ACHN (cell line): ENCODE data around the gene PPME1.

ENCODE experiments used
- DNase-seq: peaks from one replicate; pipeline ENCODE4 v3.0.0-alpha.2; 2015
- in situ Hi-C: cut with HindIII; loops from 2 replicates; pipeline ENCODE4 v1.10.0; 2017; ENCODE audit warnings: low sequenced_read_pairs, low pct_ligation_motif_present, low pct_unique_long_range_greater_than_20kb

PPME1 gene

DNA sequence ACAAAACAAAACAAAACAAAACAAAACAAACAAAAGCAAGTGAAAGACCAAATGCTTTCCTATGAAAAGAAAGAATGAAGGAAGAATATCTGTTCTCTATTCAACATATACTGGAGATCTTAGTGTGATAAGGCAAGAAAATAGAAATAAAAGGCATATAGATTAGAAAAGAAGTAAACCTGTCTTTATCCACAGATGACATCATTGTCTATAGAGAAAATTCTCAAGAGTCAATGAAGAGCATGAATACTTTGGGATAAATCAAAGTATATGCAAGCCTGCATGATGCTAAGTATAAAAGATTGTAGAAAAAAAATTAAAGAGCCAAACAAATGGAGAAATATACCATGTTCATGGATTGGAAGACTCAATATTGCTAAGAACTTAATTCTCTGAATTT lies 17.9 kb upstream of the PPME1 start:
- no peak for DNase-seq
- in situ Hi-C loops, result no loop called here

DNA sequence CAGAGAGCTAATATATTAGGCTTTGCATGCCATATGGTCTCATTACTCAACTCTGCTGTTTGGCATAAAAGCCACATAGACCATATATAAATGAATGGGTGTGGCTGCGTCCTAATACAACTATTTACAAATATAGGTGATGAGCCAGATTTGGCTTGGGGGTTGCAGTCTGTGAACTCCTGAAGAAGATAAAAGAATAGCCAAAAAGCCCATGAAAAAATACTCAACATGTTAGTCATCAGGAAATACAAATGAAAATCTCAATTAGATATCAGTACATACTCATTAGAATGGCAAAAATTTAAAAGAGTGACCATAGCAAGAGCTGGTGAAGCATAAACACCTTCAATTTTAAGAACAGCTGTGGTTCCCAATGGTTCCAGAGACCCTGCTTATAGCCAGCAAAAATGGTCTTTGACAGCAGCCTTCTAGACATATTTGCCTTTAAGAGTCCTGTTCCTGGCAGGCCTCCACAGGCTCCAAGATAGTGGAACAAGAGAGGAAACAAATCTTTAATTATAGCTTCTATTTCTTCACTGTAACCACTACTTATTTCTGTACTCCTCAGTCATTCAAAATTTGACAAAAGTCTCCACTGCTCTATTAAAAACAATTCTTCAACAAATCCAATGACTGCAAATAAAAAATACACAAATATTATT lies 16.3 kb upstream of the PPME1 start:
- DNase-seq, result no peak
- in situ Hi-C loops, result no loop called here

DNA sequence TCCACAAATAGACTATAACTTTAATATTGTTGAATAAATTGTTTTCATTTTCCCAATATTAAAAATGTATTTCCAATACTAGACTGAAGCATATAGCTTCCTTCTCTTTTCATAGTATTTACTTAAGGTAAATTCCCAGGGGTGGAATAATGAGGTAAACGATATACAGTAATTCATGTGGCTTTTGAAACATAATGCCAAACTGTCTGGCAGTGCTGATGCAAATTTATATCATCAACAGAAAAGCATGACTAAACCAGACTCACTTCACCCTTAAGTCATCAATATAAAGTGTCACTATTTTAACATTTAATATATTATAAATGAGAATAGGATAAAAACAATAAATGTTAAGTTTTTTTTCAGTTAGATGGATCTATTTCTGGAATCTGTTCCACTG lies 13.9 kb upstream of the PPME1 start:
- DNase-seq, result no peak
- in situ Hi-C loops, result no loop called here

DNA sequence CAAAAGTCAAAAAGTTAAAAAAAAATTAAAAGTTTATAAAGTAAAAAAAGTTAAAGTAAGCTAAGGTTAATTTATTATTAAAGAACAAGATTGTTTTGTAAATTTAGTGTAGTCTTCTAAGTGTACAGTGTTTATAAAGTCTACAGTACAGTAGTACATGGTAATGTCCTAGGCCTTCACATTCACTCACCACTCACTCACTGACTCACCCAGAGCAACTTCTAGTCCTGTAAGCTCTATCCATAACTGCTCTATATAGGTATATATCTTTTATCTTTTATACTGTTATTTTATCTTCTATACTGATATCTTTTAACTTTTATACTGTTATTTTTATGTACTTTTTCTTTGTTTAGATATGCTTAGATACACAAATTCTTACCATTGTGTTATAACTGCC lies 11.4 kb upstream of the PPME1 start:
- in situ Hi-C loops, result no loop called here
- DNase-seq, result no peak

DNA sequence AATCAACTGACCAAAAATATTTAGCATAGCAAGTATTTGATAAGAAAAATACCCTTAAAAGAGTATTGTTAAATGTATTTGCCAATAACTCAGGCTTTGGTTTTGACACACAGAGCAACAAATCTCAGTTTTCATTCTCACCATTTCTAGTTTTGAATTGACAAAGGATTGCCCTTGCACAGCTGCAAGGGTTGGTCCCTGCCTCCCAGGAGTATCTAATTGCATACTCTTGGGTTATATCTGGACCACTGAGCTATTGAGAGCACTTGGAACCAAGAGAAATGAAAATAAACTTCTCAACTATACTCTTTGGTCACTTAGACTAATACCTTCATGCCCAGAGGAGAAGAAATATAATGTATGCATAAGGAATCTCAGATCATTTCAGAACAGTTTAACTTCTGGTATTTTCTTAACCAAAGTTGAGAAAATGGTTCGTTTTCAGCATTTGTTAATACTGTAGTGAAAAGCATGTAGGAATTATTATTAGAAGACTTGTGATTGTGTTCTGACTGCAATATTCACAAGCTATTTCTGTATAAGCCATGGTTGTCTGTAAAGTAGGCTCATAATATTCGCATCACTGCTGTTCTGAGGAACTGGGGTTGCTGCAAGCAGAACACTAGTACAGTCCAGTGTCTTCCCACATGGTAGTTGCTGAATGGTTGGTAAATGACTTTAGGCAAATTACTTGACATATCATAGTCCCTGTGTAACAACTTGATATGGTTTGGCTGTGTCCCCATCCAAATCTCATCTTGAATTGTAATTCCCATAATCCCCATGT lies 8.2 kb upstream of the PPME1 start:
- no peak for DNase-seq
- in situ Hi-C loops, result no loop called here

DNA sequence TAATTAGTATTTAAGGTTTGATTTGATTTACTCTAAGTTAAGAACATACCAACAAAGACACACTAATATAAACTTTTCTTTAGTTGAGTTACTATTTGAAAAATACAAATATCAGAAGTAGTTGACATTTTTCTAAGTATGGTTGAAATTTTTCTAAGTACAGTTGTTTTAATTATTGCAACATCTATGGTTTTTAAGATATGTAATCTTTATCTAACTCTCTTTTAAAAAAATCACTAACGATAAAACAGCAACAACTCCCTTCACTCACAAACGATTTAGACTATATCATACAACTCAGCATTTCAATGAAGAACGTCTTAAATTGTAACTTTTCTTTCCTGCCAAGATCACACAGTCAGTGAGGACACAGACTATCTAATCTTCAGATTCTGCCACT lies 2.3 kb upstream of the PPME1 start:
- no peak for DNase-seq
- in situ Hi-C loops, result no loop called here

DNA sequence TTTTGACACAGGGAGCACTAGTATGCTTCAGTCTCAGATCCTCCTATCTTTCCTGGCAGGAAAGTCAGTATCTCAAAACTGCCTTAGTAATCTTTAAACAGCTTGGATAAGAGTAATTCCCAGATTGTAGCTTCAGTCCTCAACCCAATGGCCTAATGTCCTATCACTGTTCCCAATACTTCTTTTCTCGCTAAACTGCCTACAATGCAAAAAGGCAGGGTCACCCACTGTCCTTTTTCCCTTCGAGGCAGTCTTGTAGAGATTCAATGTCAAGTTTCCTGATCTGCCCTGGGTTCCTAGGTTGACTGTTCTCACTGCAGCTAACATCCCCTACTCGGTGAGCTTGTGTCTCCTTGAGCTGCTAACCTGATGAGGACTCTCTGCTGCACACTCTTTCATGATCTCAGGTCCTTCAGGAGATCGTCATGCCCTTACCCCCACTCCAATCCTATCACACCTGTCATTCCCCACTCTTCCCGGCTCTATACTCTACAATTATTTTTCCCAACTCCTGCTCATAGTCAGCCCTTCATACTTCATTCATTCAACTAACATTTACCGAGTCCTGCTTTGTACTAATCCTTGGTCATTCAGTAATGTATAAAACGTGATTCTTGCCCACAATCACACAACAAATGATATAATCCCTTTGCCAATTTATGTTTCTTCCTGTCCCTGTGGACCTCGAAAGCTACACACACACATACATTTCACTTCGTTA lies 1.2 kb upstream of the PPME1 start:
- in situ Hi-C loops, result no loop called here
- no peak for DNase-seq

DNA sequence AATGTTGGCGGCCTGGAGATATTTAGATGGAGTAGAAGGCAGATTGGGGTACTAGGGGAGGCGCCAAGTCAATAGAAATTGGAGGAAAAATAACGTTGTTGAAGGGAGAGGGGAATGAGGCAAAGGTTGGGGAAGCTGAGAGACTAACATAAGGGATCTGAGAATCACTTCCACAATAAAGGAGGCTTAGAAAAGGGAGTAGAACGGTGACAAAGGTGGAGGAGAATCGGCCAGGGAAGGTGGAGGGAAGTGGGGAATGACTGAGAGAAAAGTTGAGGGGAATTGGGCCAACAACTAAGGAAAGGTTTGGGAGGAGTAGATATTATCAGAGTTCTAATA lies 510 bp downstream of the PPME1 start:
- no peak for DNase-seq
- in situ Hi-C loops, result no loop called here

DNA sequence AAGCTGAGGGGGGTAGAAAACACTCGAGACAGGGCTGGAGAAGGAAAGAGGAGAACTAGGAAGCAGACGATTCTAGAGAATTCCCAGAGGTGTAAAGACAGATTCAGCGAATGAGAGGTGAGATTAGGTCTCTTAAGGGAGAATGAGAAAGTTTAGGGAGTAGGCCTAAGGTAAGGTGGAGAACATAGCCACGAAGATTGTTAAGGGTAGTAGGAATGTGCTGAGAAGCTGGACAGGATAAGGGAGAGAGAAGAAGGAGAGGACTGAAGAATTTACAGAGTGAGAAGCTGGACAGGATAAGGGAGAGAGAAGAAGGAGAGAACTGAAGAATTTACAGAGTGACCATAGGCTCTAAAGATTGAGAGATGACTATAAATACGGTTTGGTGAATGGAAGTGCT lies 908 bp downstream of the PPME1 start:
- in situ Hi-C loops, result no loop called here
- DNase-seq, result no peak

DNA sequence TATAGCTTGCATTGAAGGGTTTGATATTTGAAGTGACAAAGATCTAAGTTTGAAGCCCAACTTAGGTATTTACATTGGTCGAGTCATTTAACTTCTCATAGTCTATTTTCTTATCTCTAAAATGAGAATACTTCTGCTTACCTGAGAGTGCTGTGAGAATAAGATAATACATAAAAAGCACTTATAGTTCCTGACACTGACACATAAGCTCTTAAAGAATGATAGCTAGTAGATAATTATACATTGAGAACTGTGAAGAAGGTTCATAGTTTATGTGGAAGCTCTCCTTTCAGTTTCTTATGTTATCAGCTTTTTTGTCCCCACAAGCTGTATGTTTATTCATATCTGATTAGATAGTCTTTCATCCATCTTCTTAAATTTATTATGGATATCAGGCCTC lies 4.8 kb downstream of the PPME1 start:
- in situ Hi-C loops, result no loop called here

DNA sequence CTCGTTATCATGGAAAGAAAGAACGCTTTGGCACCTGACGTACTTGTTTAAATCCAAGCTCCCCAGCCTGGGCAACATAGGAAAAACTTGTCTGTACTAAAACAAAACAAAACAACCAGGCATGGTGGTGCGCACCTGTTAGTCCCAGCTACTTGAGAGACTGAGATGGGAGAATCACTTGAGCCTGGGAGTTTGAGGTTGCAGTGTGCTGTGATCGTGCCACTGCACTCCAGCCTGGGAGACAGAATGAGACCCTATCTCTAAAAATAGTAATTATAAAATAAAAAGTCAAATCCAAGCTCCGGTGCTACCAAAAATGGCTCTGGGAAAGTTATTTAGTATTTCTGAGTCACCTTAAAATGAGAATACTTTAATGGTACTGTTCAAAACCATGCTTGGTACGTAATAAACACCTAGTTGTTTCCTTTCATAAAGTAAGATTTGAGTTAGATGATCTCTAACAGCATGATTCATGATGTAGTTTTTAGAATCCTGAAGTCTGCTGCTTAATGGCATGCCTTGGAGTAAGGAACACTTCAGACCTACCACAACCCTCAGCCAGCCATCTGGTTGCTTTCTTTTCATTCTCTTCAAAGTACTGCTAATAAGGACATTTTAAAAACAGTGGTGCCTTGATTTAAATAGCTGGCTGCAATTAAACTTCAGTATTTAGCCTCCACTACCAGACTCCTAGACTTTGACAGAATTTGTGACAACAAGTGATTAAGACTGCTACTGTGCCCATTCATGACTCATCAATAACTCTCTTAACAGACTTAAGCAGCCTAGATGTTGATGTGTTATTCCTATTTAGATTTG lies 8.4 kb downstream of the PPME1 start:
- in situ Hi-C loops, result no loop called here
- DNase-seq, result no peak

More for the DNA sequence above, 4.8 kb downstream of the PPME1 start:
- DNase-seq, result no peak

DNA sequence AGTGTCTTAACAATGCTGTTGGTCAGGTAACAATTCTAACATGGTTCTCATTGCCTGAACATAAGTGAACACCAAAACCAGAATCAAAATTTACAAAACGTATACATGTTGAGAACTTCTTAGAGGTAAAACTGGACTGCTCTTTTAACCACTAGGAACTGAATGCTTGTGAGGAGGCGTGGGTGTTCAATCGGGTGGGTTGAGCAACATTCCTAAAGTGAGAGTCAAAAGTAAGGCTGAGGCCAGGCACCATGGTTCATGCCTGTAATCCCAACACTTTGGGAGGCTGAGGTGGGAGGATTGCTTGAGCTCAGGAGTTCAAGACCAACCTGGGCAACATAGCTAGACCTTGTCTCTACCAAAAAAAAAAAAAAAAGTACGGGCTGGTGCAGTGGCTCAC lies 11.5 kb downstream of the PPME1 start:
- in situ Hi-C loops, result no loop called here
- no peak for DNase-seq

DNA sequence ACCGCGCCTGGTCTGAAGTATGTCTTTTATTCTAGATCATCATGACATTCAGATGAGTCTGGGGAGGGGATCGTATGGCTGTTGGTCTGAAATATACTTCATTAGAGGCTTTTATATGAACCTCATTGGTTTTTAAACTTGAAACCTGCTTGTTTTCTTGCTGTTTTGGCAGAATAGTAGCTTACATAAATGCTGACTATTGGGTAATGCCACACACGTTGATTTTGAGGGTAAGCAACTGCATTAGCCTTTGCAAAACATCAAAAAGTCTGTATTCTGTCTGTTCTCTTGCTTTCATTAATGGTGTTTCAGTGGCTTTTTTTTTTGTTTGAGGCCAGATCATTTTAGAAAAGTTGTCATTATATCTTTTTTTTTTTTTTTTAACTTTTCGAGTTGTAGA lies 14.2 kb downstream of the PPME1 start:
- no peak for DNase-seq
- in situ Hi-C loops, result no loop called here

DNA sequence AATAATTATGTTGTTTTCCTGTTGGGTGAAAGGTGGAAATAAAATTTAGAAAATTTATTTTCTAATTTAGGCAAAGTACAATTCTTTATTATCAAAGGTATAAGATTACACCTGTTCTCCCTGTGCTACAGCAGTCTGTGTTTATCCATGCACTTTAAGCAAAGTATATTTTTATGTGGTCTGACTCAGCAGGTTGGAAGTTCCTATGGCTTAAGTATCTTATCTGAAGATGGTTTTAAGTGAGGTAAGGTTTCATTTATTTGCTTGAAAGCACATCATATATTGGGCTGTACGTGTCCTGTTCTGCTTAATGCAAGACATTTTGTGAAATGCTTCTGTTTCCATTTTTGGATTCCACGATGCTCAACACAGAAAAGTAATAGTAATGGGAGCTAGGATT lies 14.6 kb downstream of the PPME1 start:
- in situ Hi-C loops, result no loop called here

DNA sequence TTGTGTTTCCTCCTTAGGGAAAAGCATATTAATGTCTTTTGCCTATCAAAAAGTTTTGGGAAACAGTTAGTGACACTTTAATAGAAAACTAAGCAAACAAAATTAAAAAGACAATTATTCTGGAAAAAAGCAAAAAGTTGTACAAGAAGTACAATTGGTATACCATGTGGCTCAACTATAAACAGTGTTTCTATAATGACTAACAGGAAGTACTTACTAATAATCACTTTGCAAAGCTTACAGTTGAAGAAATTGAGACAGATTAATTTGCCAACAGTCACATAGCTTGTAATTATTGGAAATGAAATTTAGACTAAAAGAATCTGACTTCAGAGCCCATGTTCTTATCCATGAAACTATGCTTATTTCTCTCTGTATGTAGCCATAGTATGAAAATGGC lies 24.7 kb downstream of the PPME1 start:
- in situ Hi-C loops, result no loop called here
- no peak for DNase-seq

More for the DNA sequence above, 14.6 kb downstream of the PPME1 start:
- no peak for DNase-seq

DNA sequence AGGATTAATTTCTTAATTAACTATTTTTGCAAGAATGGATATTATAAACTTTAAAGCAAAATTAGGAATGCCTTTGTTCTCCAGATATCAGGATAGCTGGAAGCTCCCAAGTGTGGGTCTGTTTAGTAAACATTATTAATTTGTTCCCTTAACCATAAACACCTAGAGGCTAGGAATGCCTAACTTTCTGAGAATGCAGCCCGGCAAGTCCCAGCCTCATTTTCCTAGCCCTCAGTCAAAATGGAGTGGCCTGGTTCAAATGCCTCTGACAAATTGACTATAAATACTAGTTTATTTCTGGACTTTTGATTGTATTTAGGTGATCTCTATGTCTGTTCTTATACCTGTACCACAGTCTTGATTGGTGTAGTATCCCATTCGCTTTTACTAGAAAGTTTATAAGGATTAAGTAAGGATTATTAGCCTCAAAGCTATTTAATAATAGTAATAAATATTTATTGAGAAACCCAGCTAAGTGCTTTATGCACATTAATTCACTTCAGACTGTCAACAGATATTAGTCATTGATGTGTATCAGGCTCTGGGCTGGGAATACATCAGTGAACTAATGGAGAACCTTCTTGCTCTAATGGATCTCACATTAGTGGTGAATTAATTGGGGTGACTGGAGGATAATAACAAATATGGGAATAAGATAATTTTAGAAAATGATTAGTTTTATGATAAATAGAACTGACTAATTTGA lies 25.8 kb downstream of the PPME1 start:
- no peak for DNase-seq
- in situ Hi-C loops, result no loop called here

DNA sequence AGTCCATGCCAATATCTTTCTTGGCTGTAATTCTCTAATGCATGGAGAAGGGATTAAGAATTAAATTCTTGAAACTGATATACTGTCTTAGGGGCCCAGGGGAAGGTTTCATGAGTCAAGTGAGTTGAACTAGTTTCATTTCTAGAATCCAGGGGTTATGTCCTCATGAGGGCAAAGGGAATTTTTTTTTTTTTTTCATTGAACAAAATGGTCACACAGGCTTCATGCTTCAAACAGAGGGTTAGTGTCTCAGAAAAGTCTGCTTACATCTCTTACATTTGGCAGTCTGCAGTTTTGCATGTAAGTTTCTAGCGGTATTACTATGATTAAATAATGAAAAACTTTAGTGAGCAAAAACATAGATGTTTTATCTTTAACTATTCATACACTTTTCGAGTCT lies 32.9 kb downstream of the PPME1 start:
- in situ Hi-C loops, result no loop called here
- no peak for DNase-seq

DNA sequence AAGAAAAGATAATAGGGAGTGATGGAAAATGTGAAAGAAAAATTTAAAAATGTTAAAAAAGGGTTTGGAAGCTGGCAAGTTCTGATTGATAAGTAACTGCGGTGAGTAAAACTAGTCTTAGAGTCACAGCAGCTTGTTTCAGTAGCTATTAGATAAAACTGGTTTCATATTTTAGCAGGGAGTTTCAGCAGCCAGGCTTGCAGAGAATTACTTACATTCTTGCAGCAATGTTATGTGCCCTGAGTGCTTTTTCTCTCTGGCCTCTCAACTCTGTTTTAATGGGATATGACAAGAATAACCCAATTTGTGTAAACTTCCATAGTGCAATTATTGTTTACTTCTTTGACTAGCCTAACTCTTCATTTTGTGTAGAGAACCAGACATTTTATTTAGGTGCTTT lies 33.6 kb downstream of the PPME1 start:
- no peak for DNase-seq
- in situ Hi-C loops, result no loop called here

DNA sequence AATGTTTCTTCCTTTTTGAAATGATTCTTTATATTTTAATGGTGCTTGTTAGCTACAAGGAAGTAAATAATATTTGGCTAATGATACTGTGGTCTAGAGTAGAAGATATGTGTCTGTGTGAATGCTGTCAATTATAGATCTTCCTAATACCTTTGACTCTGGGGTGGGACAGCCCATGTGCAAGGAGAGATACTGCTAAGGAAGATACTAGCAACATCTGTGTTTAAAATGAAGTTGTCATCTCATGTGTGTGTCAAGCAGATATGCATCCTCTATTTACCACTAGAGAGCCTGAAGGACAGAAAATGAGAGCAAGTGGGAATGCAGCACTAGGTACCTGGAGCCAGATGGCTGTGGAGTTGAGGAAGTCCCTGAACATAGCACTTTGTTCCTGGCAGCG lies 34.1 kb downstream of the PPME1 start:
- no peak for DNase-seq
- in situ Hi-C loops, result no loop called here
